ENCODE data around the gene SCTR. TPM values are rescaled to one million over a fixed set of nuclear protein-coding genes. Genes with fewer than 3 reads are reported as not detected.

SCTR gene
- total and polyA plus RNA-seq, 2 of the 13 experiments (the other 11 are each of a cell fraction or from before 2014, with no cell fraction given), result not detected

GRCh38 chr2:119488245-119489214 lies 35.8 kb downstream of the SCTR start (continued):
- TF ChIP-seq THRA (CRISPR knock-in tag; IDR thresholded peaks at IDR 0.05; ENCODE audit: borderline replicate concordance) (no peak), NFE2 (CRISPR knock-in tag; IDR thresholded peaks at IDR 0.05) (no peak), TIGD3 (CRISPR knock-in tag; IDR thresholded peaks at IDR 0.05; ENCODE audit: borderline replicate concordance) (no peak), DNMT3B (CRISPR knock-in tag; conservative IDR thresholded peaks at IDR 0.05) (no peak), ZBTB34 (CRISPR knock-in tag; IDR thresholded peaks at IDR 0.05) (0 out of 2 replicates have a peak, but pooled peaks have one; percentile 15), ZNF850 (CRISPR knock-in tag; conservative IDR thresholded peaks at IDR 0.05) (no peak), SYNCRIP (IDR thresholded peaks at IDR 0.05; ENCODE audit: insufficient read depth, low read depth, low read length) (no peak), PHB2 (IDR thresholded peaks at IDR 0.05; ENCODE audit: partially characterized antibody) (no peak), ZSCAN20 (CRISPR knock-in tag; IDR thresholded peaks at IDR 0.05; ENCODE audit: borderline replicate concordance) (no peak), ZNF44 (CRISPR knock-in tag; IDR thresholded peaks at IDR 0.05) (no peak), CREBL2 (CRISPR knock-in tag; IDR thresholded peaks at IDR 0.05; ENCODE audit: borderline replicate concordance) (no peak), PRMT3 (CRISPR knock-in tag; IDR thresholded peaks at IDR 0.05; ENCODE audit: borderline replicate concordance, low read depth) (no peak), NFIB (CRISPR knock-in tag; IDR thresholded peaks at IDR 0.05; ENCODE audit: borderline replicate concordance) (no peak), STAT5B (CRISPR knock-in tag; IDR thresholded peaks at IDR 0.05) (no peak), NR2F2 (IDR thresholded peaks at IDR 0.05; ENCODE audit: borderline replicate concordance, low read depth) (no peak), ZNF142 (CRISPR knock-in tag; IDR thresholded peaks at IDR 0.05) (no peak), ZNF772 (CRISPR knock-in tag; IDR thresholded peaks at IDR 0.05) (no peak), NCOA1 (CRISPR knock-in tag; IDR thresholded peaks at IDR 0.05) (0 out of 2 replicates have a peak, but pooled peaks have one; percentile 46), MIER2 (CRISPR knock-in tag; IDR thresholded peaks at IDR 0.05) (no peak)
